Measurements from ENCODE around the gene AGO3.
"Not testable (repeated sequence)": the region's sequence is repeated elsewhere in the genome, so short reads cannot be mapped to it uniquely, and the experiment has no call there.

Gene AGO3

DNA sequence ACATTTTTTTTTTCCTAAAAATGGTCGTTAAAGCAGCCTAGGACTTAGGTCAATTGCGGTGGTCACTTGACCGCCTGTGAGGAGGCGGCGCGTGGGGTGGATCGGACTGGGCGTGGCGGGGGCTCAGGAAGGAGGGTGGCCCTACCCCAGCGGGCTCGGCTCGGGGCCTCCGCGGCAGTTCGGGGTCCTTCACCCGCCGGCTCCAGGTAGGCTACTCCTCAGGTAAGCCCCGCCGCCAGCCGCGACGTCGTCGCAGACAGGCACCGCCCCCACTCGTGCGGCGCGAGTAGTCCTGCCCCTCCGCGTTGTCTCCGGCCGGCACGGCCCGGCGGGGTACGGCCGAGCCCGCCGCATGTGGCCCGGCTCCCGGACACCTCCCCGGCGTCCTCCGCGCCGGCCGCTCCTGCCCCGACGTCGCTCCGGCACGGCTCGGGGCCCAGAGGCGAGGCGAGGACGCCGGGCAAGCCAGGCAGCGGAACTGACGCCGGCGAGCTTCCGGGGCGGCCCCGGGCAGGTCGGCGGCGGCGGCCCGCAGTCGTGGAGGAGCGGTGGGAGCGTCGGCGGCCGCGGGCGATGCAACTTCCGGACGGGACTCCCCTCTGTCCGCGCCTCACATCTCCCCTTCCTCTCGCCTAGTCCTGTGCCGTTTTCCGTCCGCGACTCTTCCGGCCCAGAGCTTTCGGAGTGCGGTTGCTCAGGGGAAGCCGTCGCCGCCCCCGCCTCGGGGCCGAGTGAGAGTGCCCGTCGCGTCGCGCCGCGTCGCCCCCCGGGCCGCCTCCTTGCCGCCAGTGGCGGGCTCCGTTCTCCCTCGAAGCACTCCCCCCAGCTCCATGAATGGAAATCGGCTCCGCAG lies at the start of gene AGO3:
Gene AGO3, plus strand, starts transcription at position 513 of the 853 bp plus-strand sequence. Its CDS starts 322 bp downstream, at position 835.
- DNase-seq, result peak; percentile 88

DNA sequence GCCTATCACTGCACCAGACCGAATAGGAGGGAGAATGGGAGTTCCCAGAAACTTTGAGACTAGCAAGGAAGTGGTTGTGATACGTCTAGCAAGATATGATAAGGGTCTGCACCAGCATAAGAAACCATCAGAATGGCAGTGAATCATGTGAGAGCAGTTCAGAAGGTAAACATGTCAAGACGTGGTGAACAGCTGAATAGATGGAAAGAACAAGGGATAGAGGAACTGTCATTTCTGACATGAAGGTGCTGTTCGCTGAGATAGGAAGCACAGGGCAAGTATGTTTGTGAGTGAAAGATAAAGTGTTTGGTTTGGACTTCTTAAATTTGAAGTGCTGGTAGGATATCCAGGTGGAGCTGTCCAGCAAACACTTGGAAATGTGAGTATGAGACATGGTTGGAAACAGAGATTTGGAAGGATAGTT lies 49.0 kb upstream of the AGO3 start:
- no peak for DNase-seq

DNA sequence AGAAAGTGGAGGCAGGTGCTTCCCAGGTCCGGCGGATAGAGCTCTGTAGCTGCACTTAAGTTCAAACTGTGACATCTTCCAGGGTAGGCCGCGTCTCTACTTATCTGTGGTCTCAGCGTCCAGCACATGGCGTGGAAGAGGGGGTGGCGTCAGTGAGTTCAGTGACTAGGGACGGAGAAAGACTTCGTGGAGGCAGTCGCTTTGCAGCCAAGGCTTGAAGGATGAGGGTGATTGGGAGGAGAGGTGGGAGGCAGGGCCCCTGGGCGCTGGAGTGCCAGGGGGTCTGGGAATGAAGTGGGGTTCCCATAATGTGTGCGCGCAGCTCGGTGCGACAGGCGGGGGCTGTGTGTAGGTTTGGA lies 48.3 kb upstream of the AGO3 start:
- no peak for DNase-seq

DNA sequence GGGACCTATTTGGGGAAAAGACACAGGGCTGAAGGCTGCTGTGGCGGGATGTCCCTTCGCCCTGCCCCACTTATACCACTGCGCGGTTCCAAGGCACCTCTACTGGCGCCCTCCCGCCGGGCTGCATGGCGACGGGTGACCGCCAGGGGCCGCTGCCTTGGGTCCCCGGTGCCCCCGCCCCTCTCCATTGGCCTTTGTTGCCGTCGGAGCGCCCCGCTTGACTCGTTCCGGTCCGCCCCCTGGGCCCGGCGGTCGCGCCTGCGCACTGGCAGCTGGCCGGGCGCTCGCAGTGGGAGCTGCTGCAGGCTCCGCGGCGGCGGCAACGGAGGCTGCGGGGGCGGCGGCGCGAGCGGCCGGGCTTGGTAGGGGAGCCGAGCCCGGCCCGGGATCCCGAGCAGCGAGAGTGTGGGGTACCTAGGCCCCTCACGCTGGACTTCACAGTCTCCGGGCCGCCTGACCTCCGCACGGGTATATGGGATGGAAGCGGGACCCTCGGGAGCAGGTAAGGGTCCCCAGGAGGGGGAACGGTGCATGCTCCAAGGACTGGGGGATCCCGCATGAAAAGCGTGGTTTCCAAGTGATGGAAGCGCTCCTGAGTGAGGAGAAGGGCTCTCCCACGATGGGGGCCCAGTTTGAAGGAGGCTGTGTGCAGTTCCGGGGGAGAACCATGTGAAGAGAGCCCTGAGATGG lies 47.8 kb upstream of the AGO3 start, which contains the start of gene AGO1:
Gene AGO1, plus strand, starts transcription at position 265 of the 690 bp plus-strand sequence. Its CDS starts 213 bp downstream, at position 478.
- peak; percentile 95 for DNase-seq

DNA sequence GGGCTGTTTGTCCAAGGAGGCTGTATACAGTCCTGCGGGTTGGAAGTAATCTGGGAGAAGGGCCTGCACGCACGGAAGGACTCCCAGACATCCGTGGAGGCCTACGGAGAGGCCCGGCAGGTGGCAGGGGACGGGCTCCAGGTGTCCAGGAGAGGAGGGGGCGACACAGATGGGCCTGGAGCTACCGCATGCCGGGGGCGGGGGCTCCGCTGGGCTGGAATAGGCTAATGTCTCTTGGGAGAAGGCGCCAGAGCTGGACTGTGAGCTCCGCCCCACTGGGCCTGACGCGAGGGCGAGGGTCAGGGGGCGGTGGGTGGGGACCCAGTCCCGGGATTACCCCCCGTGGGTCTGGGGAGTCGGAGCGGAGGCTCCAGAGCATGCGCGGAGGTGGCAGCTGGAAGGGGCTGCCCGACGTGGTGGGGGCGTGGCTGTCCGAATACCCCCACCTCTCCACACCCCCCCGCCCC lies 47.2 kb upstream of the AGO3 start:
- DNase-seq, result peak; percentile 69

DNA sequence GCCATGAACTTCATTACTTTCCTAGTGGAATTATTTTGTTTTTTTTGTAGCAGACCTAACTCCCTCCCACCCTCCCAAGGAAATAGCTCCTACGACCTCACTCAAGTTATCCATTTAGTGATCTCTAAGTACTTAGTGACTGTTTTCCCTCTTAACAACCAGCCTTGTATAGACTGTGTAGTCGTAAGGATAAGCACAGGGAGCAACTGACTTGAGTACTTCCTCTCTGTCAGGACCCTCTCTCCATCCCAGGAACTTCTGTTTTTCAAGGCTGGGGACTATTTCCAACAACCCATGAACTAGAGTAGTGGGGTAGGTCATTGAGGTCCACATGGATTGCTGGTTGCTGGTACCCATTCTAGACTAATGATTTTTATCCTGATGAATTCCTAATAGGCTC lies 46.0 kb upstream of the AGO3 start:
- DNase-seq, result no peak

DNA sequence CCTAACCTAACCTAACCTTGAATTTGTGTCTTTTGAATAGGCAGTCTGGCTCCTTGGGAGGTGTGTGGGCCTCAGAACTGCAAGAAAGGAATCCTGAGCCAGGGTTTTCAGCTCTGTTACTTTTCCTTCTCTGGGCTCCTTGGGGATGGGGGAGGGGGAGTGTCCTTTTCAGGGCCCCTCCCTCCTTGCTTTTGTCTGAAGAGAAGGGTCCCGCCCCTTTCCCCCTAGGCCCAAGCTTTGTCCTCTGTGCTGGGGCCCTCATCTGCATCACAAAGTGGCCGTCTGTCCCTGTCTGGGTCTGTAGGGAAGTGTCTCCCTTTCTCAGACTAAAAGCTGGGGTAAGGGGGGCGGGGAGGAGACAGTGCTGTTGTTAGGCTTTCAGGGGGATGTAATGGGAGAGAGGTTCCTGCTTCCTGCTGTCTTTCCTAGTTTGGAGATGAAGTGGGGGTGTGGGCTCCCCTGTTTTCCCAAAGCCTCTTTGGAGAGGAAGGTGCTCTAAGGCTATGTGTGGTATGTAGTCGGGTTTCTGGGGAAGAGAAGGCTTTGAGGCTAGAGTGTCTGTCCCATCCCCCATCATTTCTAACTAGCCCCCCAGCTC lies 44.8 kb upstream of the AGO3 start:
- DNase-seq, result peak; percentile 33

DNA sequence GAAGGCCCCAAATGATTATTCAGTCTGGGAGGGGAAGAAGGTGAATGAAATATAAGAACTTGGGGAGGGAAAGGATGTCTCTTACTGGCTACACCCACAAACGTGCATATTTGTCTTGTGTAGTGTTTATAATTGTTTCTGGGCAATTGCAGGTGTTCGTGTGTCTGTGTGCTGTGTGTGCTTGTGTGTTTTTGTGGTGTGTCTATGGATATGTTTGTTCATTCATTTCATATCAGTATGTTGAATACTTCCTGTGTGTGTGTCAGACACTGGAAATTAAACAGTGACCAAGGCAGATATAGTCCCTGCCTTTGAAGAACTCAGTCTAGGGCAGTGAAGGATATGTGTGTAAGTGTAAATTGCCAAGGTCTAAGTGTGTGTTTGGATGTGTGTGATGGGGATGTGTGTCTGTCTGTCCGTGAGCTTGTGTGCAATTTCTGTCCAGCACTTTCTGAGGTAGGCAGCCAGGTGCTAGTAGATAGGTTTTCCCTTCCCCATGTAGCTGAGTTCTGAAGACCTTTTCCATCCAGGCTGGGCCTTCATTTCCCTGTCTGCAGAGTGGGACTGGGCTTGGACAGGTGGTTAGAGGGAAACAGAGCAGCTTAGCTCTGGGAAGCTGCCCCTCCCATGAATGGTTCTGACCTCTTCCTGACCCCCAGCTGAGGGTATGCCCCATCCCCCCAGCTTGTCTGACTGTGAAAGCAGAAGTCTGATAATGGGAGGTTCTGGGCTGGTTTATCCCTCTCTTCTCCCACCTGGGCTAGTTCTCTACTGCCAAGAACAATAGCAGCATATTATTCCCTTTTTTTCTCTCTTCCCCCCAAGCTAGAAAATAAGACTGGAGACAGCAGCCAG lies 44.1 kb upstream of the AGO3 start:
- no peak for DNase-seq

DNA sequence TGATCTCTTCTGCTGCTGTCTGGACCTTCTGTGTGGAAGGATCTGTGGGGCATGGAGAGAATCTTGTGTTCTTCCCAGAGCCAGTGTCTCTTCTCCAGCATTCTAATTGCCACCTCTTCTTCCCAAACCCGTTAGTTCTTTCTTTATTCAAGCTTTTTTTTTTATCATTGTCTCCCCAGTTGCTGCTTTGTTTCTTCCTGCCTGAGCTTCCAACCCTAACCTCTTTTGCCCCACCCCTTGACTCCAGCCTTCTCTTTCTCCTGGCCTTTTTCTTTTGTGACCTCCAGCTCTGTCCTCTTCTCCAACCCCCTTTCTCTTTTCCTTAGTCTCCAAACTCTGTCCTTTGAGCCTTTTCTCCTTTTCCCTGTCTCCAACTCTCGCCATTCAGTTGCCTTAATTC lies 43.4 kb upstream of the AGO3 start:
- DNase-seq, result no peak

DNA sequence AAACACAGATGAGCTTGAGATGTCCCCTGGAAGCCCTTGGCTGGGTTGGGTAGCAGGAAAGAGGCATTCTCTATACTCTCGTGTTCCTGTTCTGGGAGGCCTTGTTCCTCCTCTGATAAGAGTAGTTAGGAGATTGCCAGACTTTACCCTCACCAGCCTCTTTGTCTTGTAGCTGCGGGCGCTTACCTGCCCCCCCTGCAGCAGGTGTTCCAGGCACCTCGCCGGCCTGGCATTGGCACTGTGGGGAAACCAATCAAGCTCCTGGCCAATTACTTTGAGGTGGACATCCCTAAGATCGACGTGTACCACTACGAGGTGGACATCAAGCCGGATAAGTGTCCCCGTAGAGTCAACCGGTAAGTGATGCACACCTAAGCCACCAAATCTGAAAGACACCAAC lies 42.6 kb upstream of the AGO3 start:
- DNase-seq, result no peak

DNA sequence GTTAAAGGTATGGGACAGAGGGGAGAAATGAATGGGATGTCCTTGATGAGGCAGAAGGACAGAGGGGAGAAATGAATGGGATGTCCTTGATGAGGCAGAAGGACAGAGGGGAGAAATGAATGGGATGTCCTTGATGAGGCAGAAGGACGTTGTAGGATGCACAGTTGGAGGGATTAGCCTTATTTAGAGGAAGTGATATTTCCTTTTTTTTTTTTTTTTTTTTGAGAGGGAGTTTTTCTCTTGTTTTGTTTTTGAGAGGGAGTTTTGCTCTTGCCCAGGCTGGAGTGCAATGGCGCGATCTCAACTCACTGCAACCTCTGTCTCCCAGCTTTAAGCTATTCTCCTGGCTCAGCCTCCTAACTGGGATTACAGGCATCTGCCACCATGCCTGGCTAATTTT lies 41.9 kb upstream of the AGO3 start:
- not testable (repeated sequence) for DNase-seq

DNA sequence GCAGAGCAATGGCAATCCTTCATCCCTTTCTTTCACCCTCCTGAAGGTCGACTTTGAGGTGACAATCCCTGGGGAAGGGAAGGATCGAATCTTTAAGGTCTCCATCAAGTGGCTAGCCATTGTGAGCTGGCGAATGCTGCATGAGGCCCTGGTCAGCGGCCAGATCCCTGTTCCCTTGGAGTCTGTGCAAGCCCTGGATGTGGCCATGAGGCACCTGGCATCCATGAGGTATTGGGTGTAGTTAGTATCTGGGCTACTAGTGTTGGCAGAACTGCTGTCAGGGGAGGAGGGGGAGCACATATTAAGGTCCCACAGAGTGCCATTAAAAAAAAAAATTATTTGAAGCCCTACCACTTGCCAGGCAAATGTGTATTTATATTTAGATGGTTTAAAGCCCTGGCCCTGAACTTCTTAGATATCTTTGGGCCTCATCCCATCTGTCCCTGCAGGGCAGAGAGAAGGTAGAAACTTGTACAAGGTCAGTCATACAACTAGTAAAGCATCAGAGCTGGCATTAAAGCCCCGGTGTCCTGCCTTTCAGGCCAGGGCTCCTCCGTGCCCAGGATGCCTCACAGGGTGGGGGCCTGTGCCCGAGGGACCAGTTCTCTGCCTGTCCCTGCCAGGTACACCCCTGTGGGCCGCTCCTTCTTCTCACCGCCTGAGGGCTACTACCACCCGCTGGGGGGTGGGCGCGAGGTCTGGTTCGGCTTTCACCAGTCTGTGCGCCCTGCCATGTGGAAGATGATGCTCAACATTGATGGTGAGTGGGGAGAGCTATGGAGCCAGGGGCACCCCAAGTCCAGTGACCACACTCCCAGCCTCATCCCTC lies 37.6 kb upstream of the AGO3 start:
- DNase-seq, result no peak

DNA sequence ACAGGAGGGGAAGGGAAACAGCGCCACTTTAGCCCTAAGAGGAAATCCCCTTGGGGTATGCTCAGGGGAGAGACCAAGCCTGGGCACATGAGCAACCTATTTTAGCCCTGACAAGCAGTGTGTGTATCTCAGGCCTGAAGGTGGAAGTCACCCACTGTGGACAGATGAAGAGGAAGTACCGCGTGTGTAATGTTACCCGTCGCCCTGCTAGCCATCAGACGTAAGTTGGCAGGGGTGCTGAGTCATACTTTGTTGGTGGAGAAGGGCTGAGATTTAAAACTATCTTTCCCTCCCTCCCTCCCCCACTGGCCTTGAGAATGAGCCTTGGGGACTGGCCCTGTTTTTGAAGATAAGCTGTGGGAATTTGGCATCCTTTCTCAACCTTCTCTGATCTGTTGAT lies 36.7 kb upstream of the AGO3 start:
- no peak for DNase-seq

DNA sequence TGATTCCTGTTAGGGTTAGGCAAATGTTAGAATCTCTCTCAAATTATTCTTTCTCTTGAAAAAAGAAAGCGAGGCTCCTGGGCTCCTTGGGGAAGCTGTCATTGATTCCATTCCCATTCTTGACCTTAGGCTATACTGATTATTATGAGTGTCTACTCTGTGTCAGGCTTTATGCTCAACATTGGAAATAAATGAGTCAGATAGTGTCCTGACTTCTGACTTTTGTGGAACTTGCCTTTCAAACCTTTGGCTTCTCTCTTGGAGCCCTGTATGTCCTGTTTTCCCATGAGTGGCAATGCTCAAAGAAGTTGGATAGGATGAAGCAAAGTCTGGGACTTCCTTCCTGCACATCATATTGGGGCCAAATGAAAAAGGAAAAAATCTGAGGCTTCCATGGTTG lies 36.2 kb upstream of the AGO3 start:
- DNase-seq, result no peak

DNA sequence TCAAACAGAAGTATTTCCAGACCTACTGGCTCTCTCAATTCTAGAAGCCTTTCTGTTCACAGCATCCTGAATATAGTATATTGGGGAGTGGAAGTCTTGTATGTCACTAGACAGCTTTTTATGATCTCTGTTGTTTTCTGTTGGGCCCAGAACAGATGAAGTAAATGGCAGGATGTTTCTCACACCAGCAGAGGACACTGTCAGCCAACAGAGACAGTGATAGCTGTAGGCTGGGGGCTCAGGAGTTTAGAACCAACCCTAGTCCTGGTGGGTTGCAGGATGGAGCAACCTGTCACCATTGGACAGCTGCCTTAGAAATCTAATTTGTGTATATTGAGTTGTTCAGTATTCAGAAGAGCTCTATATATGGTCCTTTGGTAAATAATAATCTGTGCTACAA lies 31.0 kb upstream of the AGO3 start:
- DNase-seq, result no peak

DNA sequence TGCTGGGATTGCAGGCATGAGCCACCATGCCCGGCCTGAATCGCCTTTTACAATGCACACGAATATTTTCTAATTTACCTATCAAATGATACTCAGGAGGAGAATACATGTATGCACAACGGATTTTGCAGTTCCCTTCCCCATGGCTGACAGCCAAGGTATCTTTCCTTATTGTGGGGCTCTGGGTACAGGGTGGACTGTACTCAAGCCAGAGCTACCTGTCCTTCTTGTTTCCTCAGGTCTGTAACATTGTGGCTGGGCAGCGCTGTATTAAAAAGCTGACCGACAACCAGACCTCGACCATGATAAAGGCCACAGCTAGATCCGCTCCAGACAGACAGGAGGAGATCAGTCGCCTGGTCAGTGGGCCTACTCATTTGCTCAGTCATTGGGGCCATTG lies 29.7 kb upstream of the AGO3 start:
- DNase-seq, result no peak

DNA sequence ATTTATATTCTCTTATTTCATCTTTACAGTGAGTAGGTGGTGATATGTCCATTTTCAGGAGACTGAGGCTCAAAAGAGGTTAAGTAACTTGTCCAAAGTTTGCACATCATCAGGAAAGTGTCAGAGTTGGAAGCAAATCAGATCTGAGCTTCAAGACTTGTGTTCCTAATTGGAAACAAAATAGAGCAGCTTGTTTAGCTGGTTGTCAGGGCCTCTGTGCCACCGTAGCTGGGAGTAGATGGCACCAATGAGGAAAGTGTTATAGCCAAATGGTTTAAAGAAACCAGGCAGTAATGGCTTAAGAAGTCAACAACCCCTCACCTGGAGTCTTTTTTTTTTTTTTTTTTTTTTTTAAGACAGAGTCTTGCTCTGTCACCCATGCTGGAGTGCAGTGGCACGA lies 28.2 kb upstream of the AGO3 start:
- no peak for DNase-seq

DNA sequence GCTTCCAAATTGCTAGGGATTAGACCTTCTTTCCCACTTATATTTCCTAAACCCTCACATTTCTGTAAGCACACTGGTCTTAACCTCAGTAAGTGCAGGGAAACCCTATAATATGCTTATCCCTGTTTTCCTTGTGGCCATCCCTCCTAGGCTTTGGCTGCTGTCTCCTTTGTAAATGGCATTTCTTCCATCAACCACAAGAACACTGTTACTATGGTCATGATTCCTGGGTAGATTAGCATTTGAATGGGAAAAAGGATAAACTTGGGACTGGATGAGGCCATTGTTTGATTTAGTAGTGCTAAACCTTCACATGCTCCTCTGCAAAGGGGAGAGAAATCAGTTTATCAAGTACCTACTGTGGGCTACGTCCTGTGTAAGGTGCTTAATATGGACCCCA lies 16.2 kb upstream of the AGO3 start:
- DNase-seq, result no peak

DNA sequence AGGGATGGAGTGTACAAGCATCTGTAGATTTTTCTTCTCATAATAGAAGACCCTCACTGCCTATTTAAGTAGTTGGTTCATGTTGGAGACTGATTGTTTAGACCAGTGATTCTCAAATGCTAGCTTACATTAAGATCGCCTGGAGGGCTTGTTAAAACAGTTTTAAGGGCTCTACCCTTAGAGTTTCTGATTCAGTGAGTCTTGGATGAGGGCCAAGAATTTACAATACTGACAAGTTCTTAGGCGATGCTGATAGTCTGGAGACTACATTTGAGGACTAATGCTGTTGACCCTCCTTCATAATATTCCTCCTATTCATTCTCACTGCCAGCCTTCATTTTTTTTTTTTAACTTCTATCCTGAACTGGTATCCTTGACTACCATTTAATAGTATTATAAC lies 15.2 kb upstream of the AGO3 start:
- DNase-seq, result no peak

DNA sequence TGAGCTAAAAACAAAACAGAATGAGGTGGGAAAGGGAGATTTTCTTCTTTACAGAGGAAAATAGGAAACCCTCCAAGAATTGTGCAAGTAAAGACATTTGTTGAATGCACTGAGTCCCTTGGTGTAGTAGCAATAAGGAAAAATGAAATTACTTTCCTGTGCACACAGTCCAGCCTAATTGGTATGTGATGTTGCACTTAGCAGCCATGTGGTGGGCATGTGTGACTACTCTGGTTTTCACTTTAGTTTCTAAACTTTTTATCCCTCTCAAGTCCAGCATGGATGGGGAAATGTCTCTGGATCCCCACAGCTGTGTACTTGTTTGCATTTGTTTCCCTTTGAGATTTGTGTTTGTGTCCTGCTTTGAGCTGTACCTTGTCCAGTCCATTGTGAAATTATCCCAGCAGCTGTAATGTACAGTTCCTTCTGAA lies 7.1 kb upstream of the AGO3 start:
- DNase-seq, result peak; percentile 26

DNA sequence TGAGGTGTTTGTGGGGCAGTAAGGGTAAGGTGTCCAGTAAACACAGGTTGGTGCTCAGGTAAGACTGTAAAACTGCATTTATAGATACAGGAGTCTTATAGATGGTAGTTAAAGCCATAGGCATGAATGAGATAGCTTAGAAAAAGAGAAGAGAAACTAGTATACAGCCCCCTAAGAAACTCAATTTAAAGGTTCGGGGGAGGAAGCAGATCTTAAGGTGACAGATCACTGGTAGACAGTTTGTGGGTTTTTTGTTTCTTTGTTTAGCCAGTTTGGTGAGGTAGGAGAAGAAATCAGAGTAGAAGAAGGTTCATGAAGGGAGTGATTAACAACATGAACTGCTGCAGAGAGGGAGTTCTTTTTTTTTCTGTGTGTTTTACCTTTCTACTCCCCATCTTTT lies 6.1 kb upstream of the AGO3 start:
- no peak for DNase-seq

DNA sequence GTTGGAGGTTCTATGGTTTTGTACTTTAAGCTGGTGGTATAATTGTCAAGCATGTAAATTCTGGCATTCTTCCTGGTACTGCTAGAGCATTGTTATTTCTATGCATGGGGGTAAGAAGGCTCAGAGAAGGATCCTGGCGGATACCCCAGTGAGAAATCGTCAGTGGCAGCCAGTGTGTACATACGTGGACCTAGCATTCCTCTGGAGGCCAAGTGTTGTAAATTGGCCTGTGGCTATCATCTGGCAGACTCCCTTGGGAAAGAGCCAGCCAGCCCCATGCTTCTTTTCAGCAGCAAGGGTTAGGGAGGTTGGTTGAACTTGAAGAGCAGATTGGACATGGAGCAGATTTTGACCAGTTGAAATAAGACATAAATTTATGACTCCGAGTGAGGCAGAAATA lies 5.2 kb upstream of the AGO3 start:
- no peak for DNase-seq

All from right hindlimb (tissue), 1 donor.